Panc1 (cell line): ENCODE data around the gene SRY. TPM values are rescaled to one million over a fixed set of nuclear protein-coding genes. Genes with fewer than 3 reads are reported as not detected.

Experiments used
- ATAC-seq: fragments of 200-7000 bp; cut with Tn5 transposase; 2 replicates; pipeline ENCODE4 v1.9.1; 2020; ENCODE audit warnings: mild to moderate bottlenecking, moderate library complexity
- BruUV-seq: library from RNA; stranded (reverse); fragments of 400-500 nt; replicated peaks from 2 replicates; lab custom pipeline; 2021; lab: Mats Ljungman, UMichigan
- CTCF ChIA-PET: fragments of 300-600 bp; sonication (Branson Sonifier 250); formaldehyde crosslinking; loops from one replicate; lab custom pipeline; 2022; ENCODE audit warnings: antibody characterized with exemption; lab: Charles Lee
- POLR2A ChIA-PET: fragments of 300-600 bp; sonication (Branson Sonifier 250); formaldehyde crosslinking; loops from one replicate; lab custom pipeline; 2022; ENCODE audit warnings: antibody characterized with exemption; lab: Charles Lee
- DNase-seq: peaks from one replicate; pipeline ENCODE4 v3.0.0-alpha.2; 2010; ENCODE audit warnings: low read depth, low spot score
- H3K27ac ChIP-seq: 2 replicates; pipeline ENCODE4 v1.5.1; 2011; ENCODE audit warnings: mild to moderate bottlenecking, low read length, inconsistent platforms
- H3K27me3 ChIP-seq: fragments of 200-500 bp; sonication (Bioruptor generic); 2 replicates; pipeline ENCODE4 v1.6.0; 2014; ENCODE audit warnings: low read length, inconsistent platforms; ENCODE audit not compliant: control insufficient read depth, insufficient read depth
- H3K36me3 ChIP-seq: fragments of 200-500 bp; sonication (Bioruptor generic); 2 replicates; pipeline ENCODE4 v1.5.1; 2014; ENCODE audit warnings: inconsistent platforms, mild to moderate bottlenecking, low read length, moderate library complexity; ENCODE audit not compliant: control insufficient read depth, insufficient read depth
- H3K4me1 ChIP-seq: 2 replicates; pipeline ENCODE4 v1.5.1; 2011; ENCODE audit warnings: inconsistent platforms, mild to moderate bottlenecking, low read length, moderate library complexity; ENCODE audit not compliant: control insufficient read depth, insufficient read depth
- H3K4me3 ChIP-seq, 2 experiments: 2 replicates each; pipeline ENCODE4 v1.5.1; 2011 to 2012; ENCODE audit warnings: low read depth in 2 of 2, low read length in 2 of 2, mild to moderate bottlenecking in 2 of 2, inconsistent platforms in 1 of 2, moderate library complexity in 1 of 2
- H3K9me3 ChIP-seq: fragments of 200-500 bp; sonication (Bioruptor generic); 2 replicates; pipeline ENCODE4 v1.5.1; 2014; ENCODE audit warnings: low read depth, mild to moderate bottlenecking, inconsistent platforms, low read length, moderate library complexity; ENCODE audit not compliant: control insufficient read depth, insufficient read depth
- CTCF ChIP-seq: fragments of 450-650 bp; IDR thresholded peaks from 2 replicates; pipeline ENCODE4 v1.5.1; 2017; ENCODE audit warnings: mild to moderate bottlenecking
- POLR2AphosphoS5 ChIP-seq: IDR thresholded peaks from 2 replicates; pipeline ENCODE4 v1.6.1; 2012; ENCODE audit warnings: mild to moderate bottlenecking, low read depth, low read length, moderate library complexity
- REST ChIP-seq, 2 experiments: IDR thresholded peaks; 2 replicates each; pipeline ENCODE4 v1.6.1; 2011 to 2012; ENCODE audit warnings: low read depth in 2 of 2, control low read depth in 1 of 2, low read length in 1 of 2, mild to moderate bottlenecking in 1 of 2, moderate library complexity in 1 of 2; ENCODE audit not compliant: insufficient read depth in 1 of 2
- SIN3A ChIP-seq: IDR thresholded peaks from 2 replicates; pipeline ENCODE4 v1.6.1; 2012; ENCODE audit warnings: low read depth, mild to moderate bottlenecking, low read length, moderate library complexity, borderline replicate concordance; ENCODE audit not compliant: insufficient read depth
- TCF7L2 ChIP-seq: IDR thresholded peaks from 2 replicates; pipeline ENCODE4 v1.6.1; 2011; ENCODE audit warnings: mild to moderate bottlenecking, low read depth, low read length, inconsistent platforms
- in situ Hi-C: cut with HindIII; loops from 2 replicates; pipeline ENCODE4 v1.10.0; 2016; ENCODE audit warnings: low sequenced_read_pairs, low pct_unique_long_range_greater_than_20kb
- intact Hi-C: fragments of 100-400 bp; cut with micrococcal nuclease; formaldehyde crosslinking; loops from one replicate; pipeline ENCODE4 v1.10.0; 2022; ENCODE audit not compliant: unreplicated experiment
- total RNA-seq: library from RNA; stranded (reverse); gene quantifications from one replicate; pipeline ENCODE4 v1.2.1, GENCODE V29; 2021; ENCODE audit not compliant: unreplicated experiment

Gene SRY
- total RNA-seq, 1 experiment from 2014 or later = not detected

GRCh38 chrY:2797991-2798390 is 10.5 kb upstream of the SRY start:
- POLR2A ChIA-PET = no interaction called here
- Histone ChIP-seq H3K27ac (no peak overlapping the region), H3K4me3 (no peak overlapping the region), H3K36me3 (no peaks in the 10 kb centered on the region), H3K27me3 (no peaks in the 10 kb centered on the region), H3K4me1 (no peaks in the 10 kb centered on the region), H3K9me3 (no peaks in the 10 kb centered on the region)
- no peak for ATAC-seq
- intact Hi-C loops = no loop called here
- in situ Hi-C loops = no loop called here
- TF ChIP-seq POLR2AphosphoS5 = no peak
- DNase-seq = no peak
- CTCF ChIA-PET = no interaction called here
- BruUV-seq = no TSS peak

GRCh38 chrY:2796977-2797523 is 9.6 kb upstream of the SRY start:
- H3K36me3 ChIP-seq = no peaks in the 10 kb centered on the region
- ChIA-PET POLR2A (no interaction called here), CTCF (no interaction called here)
- no peak for DNase-seq
- no peaks in the 10 kb centered on the region for H3K9me3 ChIP-seq
- no peak for TF ChIP-seq TCF7L2
- in situ Hi-C loops (no loop called here), intact Hi-C loops (no loop called here)
- H3K27ac ChIP-seq = no peak overlapping the region
- H3K4me1 ChIP-seq = no peaks in the 10 kb centered on the region
- H3K27me3 ChIP-seq = no peaks in the 10 kb centered on the region
- no peak overlapping the region for H3K4me3 ChIP-seq
- BruUV-seq = no TSS peak
- ATAC-seq = no peak

GRCh38 chrY:2789756-2790155 is 2.3 kb upstream of the SRY start:
- Histone ChIP-seq H3K4me1 (no peaks in the 10 kb centered on the region), H3K9me3 (no peaks in the 10 kb centered on the region), H3K27me3 (no peaks in the 10 kb centered on the region), H3K27ac (no peak overlapping the region), H3K4me3 (no peak overlapping the region), H3K36me3 (no peaks in the 10 kb centered on the region)
- POLR2A ChIA-PET = no interaction called here
- intact Hi-C loops (no loop called here), in situ Hi-C loops (no loop called here)
- CTCF ChIA-PET = no interaction called here
- ATAC-seq = no peak
- DNase-seq = no peak
- no TSS peak for BruUV-seq
- no peak for TF ChIP-seq REST (IDR thresholded peaks at IDR 0.05; ENCODE audit: insufficient read depth in 1 of 2, low read depth in 2 of 2, low read length in 1 of 2)
- no peak for TF ChIP-seq TCF7L2
- TF ChIP-seq SIN3A = no peak
- TF ChIP-seq POLR2AphosphoS5 = no peak
- no peak for TF ChIP-seq CTCF
